ENCODE measurements around the gene ADAMTS8. TPM values are rescaled to one million over a fixed set of nuclear protein-coding genes. Genes with fewer than 3 reads are reported as not detected.

Gene ADAMTS8
- total RNA-seq, 2 donors from 2014 or later, result 0.82 to 1.7 TPM

- Histone ChIP-seq H3K9me3 (no peaks in the 10 kb centered on the region), H3K27me3 (replicated peaks; ENCODE audit: insufficient read depth) (no peaks in the 10 kb centered on the region), H3K4me1 (replicated peaks) (no peaks in the 10 kb centered on the region), H3K36me3 (no peaks in the 10 kb centered on the region), H3K4me3 (no peak overlapping the region), H3K27ac (no peak overlapping the region)
- WGBS, result 91% methylated on average over 5 of the region's 5 CpGs
- TF ChIP-seq POLR2A (IDR thresholded peaks at IDR 0.05) (no peak), CTCF (IDR thresholded peaks at IDR 0.05) (no peak), POLR2AphosphoS5 (IDR thresholded peaks at IDR 0.05) (no peak)
- no peak for DNase-seq (ENCODE audit: low spot score)
- intact Hi-C loops (cut with DNase I), result no loop called here
Observed at GRCh38 chr11:130379276-130379675, 49.1 kb downstream of the ADAMTS8 start.

- no peak for DNase-seq (ENCODE audit: low spot score)
- Histone ChIP-seq H3K9me3 (no peaks in the 10 kb centered on the region), H3K4me1 (replicated peaks) (no peaks in the 10 kb centered on the region), H3K27ac (no peak overlapping the region), H3K4me3 (no peak overlapping the region), H3K27me3 (replicated peaks; ENCODE audit: insufficient read depth) (no peaks in the 10 kb centered on the region), H3K36me3 (no peaks in the 10 kb centered on the region)
- no peak for TF ChIP-seq POLR2AphosphoS5 (IDR thresholded peaks at IDR 0.05)
- TF ChIP-seq CTCF (IDR thresholded peaks at IDR 0.05), result no peak
- no peak for TF ChIP-seq POLR2A (IDR thresholded peaks at IDR 0.05)
- 49% methylated on average over 10 of the region's 10 CpGs for WGBS
- intact Hi-C loops (cut with DNase I), result no loop called here
Observed at GRCh38 chr11:130370845-130371590, 57.4 kb downstream of the ADAMTS8 start.

- no peaks in the 10 kb centered on the region for H3K4me1 ChIP-seq (replicated peaks)
- no peak overlapping the region for H3K27ac ChIP-seq
- no peak for TF ChIP-seq POLR2AphosphoS5 (IDR thresholded peaks at IDR 0.05)
- no peak for TF ChIP-seq CTCF (IDR thresholded peaks at IDR 0.05)
- no peak for TF ChIP-seq POLR2A (IDR thresholded peaks at IDR 0.05)
- intact Hi-C loops (cut with DNase I), result no loop called here
- H3K27me3 ChIP-seq (replicated peaks; ENCODE audit: insufficient read depth), result no peaks in the 10 kb centered on the region
- no peaks in the 10 kb centered on the region for H3K36me3 ChIP-seq
- DNase-seq (ENCODE audit: low spot score), result no peak
- no peaks in the 10 kb centered on the region for H3K9me3 ChIP-seq
- WGBS, result 61% methylated on average over 4 of the region's 4 CpGs
- H3K4me3 ChIP-seq, result no peak overlapping the region
Observed at GRCh38 chr11:130369713-130370112, 58.7 kb downstream of the ADAMTS8 start.

GRCh38 chr11:130369141-130369691 lies 59.2 kb downstream of the ADAMTS8 start:
- no peak overlapping the region for H3K4me3 ChIP-seq
- H3K27ac ChIP-seq, result no peak overlapping the region
- no peaks in the 10 kb centered on the region for H3K36me3 ChIP-seq
- no peak for DNase-seq (ENCODE audit: low spot score)
- H3K4me1 ChIP-seq (replicated peaks), result no peaks in the 10 kb centered on the region
- H3K9me3 ChIP-seq, result no peaks in the 10 kb centered on the region
- intact Hi-C loops (cut with DNase I), result no loop called here
- no peaks in the 10 kb centered on the region for H3K27me3 ChIP-seq (replicated peaks; ENCODE audit: insufficient read depth)
- TF ChIP-seq CTCF (IDR thresholded peaks at IDR 0.05) (no peak), POLR2AphosphoS5 (IDR thresholded peaks at IDR 0.05) (no peak), POLR2A (IDR thresholded peaks at IDR 0.05) (no peak)
- WGBS, result 77% methylated on average over 6 of the region's 6 CpGs

- Histone ChIP-seq H3K27me3 (replicated peaks; ENCODE audit: insufficient read depth) (no peaks in the 10 kb centered on the region), H3K36me3 (no peaks in the 10 kb centered on the region), H3K4me1 (replicated peaks) (no peaks in the 10 kb centered on the region), H3K27ac (no peak overlapping the region), H3K4me3 (no peak overlapping the region), H3K9me3 (no peaks in the 10 kb centered on the region)
- TF ChIP-seq CTCF (IDR thresholded peaks at IDR 0.05) (no peak), POLR2A (IDR thresholded peaks at IDR 0.05) (no peak), POLR2AphosphoS5 (IDR thresholded peaks at IDR 0.05) (no peak)
- no peak for DNase-seq (ENCODE audit: low spot score)
- intact Hi-C loops (cut with DNase I), result no loop called here
Observed at GRCh38 chr11:130359419-130359818, 69.0 kb downstream of the ADAMTS8 start.
